NCI-H2081 treated with DMSO at 0.1 percent for 48 hours (cell line): ENCODE results near the gene DEPP1.

Experiments used
- DNase-seq: peaks from one replicate; lab custom pipeline; 2025; lab: John Stamatoyannopoulos, UW

DEPP1 gene

GRCh38 chr10:44993226-44993921 lies 14.8 kb upstream of the DEPP1 start:
- DNase-seq = no peak

DNA sequence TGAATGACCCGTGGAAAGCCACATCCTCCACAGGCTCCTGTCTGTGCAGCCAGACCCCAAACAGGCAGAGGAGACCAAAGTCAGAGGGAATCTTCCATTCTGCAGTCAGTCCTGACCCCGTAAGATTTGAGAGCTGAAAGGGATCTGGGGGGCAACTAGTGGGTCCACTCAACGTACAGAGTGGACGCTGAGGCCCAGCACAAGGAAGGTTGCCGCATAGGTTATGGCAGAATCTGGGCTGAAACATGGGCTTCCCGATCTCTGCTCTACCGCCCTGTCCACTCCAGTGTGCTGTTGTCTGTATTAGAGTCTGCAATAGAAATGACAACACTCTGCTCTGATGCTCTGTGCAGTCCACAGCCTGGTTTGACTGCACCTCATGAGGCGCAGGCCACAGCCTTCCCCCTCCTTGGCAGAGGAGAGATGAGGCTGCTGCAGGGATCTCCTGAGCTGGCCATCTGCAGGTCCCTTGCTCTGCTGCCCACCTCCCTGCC lies 14.2 kb upstream of the DEPP1 start:
- no peak for DNase-seq

DNA sequence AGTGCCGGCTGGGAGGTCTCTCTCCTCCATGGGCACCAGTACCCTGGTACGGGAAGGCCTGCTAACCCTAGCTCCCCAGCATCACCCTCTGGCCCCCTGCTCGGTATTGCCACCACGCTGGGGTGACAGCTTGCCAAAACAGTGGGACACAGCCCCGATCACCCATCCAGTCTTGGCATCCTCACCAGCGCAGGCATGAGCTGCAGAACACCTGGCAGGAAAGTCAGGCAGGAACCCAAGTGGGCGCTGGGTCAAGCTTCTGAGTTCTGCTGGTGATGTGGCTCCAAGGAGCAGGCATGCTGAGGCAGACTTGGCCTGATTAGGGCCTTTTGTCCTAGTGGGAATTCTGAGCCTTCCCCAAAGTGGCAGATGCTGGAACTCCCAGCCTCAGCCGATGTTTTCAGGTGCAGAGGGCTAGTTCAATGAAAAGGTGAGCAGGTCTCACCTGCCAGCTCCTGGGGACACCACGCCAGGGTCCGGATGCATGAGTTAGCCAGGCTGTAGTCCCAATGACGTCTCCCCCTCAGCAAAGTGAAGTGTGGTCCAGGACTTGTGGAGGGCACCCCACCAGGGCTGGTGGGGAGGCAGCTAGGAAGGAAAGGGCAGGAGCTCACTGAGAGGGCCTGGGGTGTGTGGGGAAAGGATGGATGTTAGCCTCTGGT lies 13.6 kb upstream of the DEPP1 start:
- no peak for DNase-seq

DNA sequence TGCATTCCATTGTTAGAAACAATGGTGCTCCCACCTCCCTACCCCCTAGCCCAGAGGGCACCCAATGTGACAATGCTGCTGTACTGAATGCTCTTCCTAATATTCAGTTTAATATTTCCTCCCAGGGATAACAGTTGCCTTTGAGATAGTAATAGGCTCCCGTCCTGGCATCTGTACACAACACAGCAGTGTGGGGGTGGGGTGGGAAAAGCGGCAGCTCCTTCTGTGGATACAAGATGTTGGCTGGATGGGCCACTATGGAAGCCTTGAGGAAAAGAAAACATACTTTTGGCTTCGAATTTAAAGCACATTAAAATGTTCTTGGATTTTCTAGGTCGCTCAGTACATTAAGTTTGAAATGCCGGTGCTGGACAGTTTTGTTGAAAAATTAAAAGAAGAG lies 13.0 kb upstream of the DEPP1 start:
- DNase-seq = no peak

DNA sequence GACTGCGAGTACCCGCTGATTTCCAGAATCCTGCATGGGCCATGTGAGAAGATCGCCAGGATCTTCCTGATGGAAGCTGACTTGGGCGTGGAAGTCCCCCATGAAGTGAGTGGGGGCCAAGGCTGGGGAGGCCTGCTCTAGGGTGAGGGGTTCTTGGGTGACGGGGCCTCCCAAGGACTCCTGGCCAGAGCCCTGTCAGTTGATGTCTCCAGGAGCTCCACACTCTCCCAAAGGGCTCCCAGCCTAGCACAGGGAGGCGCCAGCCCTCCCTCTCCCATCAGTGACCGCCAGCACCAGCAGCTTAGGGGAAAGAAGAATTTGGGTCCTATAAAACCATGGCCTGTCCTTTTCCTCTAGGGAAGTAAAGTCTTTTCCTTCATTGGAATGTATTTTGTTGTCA lies 12.4 kb upstream of the DEPP1 start:
- no peak for DNase-seq

DNA sequence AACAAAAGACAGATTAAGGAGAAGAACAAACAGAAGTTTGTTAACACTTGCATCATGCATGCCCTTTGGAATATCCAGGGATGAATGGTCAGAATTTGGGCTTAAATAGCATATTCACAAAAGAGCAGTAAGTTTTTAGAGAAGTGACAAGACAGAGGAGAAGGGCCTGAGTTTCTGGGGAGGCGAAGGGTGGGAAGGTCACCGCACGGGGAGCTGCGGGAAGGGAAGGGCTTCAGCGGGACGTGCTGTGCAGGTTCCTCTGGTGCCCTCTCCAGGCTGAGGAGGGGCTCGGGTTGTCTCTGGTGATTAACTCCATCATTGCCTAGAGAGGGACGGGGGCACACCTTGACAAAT lies 11.7 kb upstream of the DEPP1 start:
- no peak for DNase-seq

- no peak for DNase-seq
These were observed 11.1 kb upstream of the DEPP1 start for GRCh38 chr10:44989597-44990301.

GRCh38 chr10:44988957-44989585 lies 10.5 kb upstream of the DEPP1 start:
- DNase-seq = no peak

DNA sequence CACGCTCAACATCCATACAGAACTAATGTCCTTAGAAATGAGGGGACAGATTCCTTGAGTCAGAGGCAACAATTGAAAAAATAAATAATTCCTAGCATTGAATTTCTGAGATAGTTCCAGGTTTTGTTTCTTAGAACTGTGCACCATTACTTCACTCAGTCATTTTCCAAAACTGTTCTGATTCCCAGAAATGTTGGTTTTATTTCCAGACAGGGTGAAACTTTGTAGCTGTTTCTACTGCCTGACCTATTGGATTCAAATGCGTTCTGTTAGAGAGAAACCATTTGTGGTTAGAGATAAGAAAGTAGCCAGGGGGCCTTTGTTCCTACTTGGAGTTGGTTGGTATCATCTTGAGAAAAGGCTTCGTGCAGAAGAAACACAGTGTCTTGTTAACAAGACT lies 8.1 kb upstream of the DEPP1 start:
- no peak for DNase-seq

DNA sequence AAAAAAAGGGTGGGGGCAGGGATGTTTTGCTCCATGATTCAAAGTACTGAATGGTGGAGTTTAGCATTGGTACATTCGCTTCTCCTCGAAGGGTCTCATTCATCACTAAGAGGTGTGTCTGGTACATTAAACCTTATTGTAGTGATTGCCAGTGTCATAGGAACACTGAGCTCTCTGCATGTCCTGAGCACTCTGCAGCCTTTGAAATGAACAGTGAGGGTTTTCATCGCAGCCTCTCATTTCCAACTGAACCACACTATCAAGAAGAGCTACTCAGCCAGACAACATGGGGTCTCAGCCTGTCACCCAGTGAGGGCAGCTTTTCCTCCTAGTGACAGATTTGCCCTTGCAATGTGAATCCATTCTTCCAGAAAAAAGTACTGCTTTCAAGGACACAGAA lies 7.6 kb upstream of the DEPP1 start:
- DNase-seq = no peak

- DNase-seq = no peak
These were observed 6.6 kb upstream of the DEPP1 start for GRCh38 chr10:44985175-44985681.

DNA sequence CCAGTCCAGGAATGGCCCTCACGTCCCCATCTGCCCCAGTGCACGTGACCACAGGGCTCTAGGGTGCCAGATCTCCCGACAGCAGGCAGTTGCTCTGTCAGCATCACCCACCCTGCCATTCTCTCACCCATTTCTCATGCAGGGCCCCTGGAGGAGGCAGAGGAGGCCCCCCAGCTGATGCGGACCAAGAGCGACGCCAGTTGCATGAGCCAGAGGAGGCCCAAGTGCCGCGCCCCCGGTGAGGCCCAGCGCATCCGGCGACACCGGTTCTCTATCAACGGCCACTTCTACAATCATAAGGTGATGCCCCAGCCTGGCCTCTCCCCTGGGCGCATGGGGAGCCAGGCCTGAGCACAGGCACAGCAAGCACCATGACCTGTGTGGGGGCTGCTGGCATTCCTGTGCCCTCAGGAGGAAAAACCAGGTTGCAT lies 6.1 kb upstream of the DEPP1 start:
- no peak for DNase-seq

DNA sequence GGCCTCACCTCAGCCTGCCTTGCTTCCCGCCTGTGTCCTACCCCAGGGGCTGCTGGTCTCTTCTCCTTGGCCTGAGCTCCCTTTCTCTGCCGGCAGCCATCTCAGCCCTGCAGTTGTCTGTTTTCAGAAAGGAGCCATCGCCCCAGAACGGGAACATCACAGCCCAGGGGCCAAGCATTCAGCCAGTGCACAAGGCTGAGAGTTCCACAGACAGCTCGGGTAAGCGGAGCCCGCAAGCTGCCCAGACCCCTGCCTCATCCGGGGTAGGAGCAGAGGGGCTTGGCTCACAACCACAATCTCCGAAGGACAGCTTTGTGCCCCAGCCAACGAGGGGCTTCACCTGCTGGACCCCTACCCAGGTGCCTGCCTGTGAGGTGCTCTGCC lies 5.3 kb upstream of the DEPP1 start:
- DNase-seq = no peak

GRCh38 chr10:44983066-44983894 lies 4.7 kb upstream of the DEPP1 start:
- no peak for DNase-seq

- DNase-seq = no peak
These were observed 3.9 kb upstream of the DEPP1 start for GRCh38 chr10:44982496-44982895.

- DNase-seq = no peak
These were observed 3.5 kb upstream of the DEPP1 start for GRCh38 chr10:44982114-44982460.

GRCh38 chr10:44981172-44982113 lies 2.8 kb upstream of the DEPP1 start:
- no peak for DNase-seq

GRCh38 chr10:44980309-44981171 lies 1.9 kb upstream of the DEPP1 start:
- no peak for DNase-seq
